ENCODE results near the gene EIF4E3.

EIF4E3 gene

DNA sequence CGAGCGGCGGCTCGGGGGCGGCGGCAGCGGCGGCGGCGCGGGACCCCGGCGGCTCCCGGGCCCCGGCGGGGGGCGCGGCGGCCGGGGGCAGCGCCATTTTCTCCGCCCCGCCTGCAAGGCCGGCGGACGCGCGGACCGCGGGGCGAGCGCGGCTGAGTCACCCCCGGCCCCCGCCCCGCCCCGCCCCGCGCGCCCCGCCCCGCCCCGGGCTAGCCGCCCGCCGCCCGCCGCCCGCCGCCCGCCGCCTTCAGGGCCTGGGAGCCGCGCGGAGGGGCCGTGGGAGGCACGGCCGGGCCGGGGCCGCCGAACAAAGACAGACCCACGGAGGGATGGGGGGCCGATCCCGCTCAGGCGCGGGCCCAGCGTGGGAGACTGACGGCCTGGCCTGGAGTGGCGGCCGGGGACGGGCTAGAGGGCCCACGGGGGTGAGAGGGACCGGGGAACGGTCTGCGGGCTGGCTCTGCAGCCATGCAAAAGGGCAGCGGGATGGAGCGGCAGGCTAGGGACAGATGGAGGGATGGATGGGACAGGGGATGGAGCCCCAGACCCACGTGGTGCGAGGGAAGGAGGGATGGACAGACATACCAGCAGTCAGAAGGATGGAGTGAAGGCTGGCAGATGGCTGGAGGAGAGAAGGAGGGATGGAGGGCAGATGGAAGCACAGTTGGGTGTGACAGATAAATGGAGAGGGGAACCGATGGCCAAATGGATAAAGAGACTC is at the start of gene EIF4E3:
TSS of gene EIF4E3 (minus strand) at position 132 of the 721 bp plus-strand sequence. CDS start at position 97, 35 bp downstream.
- DNase-seq (ENCODE audit: low read depth in 2 of 2), result no peak

DNA sequence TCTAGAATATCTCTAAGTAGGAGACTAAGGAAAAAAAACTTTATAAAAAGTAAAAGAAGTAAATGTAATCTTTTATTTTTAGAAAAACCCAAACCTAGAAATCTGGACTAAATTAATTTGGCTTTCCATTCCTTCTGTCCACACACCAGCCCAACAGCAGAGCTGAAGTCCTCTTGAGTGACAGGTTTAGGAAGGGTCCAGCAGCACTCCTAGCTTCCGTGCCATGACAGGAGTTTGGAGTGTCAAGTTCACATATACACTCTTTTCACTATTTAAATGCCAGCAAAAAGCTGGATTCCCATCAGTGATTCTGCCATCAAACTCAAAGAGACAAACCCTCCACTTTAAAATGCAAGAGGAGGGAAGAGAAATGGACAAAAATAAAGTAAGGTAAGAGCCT is 46.7 kb upstream of the EIF4E3 start:
- no peak for DNase-seq (ENCODE audit: low read depth in 2 of 2)

- DNase-seq (ENCODE audit: low read depth in 2 of 2), result no peak
These were observed 45.9 kb upstream of the EIF4E3 start for GRCh38 chr3:71771126-71771525.

DNA sequence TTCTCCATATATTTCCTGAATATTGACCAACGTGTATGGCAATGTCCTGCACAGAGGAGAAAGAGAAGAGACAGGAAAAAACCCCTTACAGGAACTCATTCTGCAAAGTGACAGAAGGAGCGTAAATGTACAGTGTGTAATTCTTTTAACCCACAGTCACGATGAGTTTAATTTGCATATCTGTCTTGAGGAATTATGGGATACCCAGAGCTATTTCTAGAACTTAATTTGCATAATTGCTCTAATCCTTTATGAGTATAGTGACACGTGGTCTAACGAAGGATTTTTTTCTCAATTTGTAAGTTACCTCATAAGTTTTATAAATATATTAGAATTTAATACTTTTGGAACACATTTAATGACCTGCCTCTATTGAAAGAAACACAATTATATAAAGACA is 38.2 kb upstream of the EIF4E3 start:
- no peak for DNase-seq (ENCODE audit: low read depth in 2 of 2)

GRCh38 chr3:71760140-71760539 is 34.9 kb upstream of the EIF4E3 start:
- DNase-seq (ENCODE audit: low read depth in 2 of 2), result no peak

- no peak for DNase-seq (ENCODE audit: low read depth in 2 of 2)
These were observed 34.2 kb upstream of the EIF4E3 start for GRCh38 chr3:71759401-71759800.

- DNase-seq (ENCODE audit: low read depth in 2 of 2), result no peak
These were observed 32.9 kb upstream of the EIF4E3 start for GRCh38 chr3:71758091-71758490.

- DNase-seq (ENCODE audit: low read depth in 2 of 2), result no peak
These were observed 29.5 kb upstream of the EIF4E3 start for GRCh38 chr3:71754610-71755253.

- no peak for DNase-seq (ENCODE audit: low read depth in 2 of 2)
These were observed 28.8 kb upstream of the EIF4E3 start, which contains the start of gene GPR27 for GRCh38 chr3:71753701-71754609. Gene GPR27 (plus strand): TSS chr3:71753855. CDS start chr3:71754050, 195 bp downstream.

DNA sequence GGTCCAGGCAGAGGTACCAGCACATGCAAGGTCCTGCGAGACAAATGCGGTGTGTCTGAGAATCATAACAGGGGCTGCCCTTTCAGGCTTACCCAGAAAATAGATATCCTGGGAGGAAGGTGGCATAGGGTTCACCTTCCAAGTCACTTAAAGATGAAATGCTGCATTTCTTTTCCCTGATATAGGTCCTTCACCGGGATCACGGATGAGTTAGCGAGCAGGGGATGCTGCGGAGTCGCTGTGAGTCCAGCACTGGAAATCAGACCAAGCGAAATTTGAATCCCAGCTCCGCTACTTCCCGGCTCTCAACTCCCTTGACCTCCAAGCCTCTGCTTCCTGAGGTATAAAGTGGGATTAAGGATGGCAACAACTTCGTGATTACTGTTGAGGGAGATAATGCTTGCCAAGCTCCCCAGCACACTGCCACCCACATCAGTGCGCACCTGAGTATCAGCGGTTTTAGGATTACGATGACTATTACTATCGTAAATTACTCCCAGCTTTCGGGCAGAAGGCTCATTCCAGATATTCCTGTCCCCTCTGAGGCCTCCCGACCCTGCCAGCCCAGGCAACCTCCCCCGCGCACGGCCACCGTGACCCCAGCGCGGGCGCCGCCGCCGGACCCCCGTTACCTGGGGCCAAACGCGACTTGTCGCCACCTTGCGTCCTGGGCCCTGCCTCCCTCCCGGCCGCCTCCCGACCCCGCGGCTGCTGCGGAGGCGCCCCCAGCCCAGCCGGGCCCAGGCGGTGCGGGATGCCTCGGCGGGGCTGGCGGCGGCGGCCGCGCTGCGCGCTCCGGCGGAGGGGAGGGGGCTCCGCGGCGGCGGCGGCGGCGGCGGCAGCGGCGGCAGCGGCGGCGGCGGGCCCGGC is 27.9 kb upstream of the EIF4E3 start:
- DNase-seq (ENCODE audit: low read depth in 2 of 2), result no peak

GRCh38 chr3:71751602-71752001 is 26.4 kb upstream of the EIF4E3 start:
- DNase-seq (ENCODE audit: low read depth in 2 of 2), result no peak

- DNase-seq (ENCODE audit: low read depth in 2 of 2), result no peak
These were observed 19.5 kb upstream of the EIF4E3 start for GRCh38 chr3:71744738-71745137.

- no peak for DNase-seq (ENCODE audit: low read depth in 2 of 2)
These were observed 17.4 kb upstream of the EIF4E3 start for GRCh38 chr3:71742621-71743020.

DNA sequence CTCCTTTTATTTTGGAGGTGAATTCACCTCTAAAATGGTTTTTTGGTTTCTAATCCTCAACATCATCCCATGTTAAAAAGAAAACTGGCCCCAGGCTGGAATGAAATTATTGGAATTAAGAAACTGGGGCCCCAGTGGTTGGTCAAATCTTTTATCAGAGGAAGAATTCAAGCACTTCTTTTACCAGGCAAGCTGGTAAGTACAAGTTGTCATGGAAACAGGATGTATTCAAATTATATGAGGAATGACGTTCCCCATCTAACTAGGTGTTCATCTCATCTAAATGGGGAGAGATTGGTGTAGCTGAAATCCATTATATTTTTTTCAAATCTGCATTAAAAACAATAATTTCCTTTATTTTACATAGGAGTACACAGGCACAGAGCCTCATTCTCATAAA is 9.7 kb upstream of the EIF4E3 start:
- no peak for DNase-seq (ENCODE audit: low read depth in 2 of 2)

- no peak for DNase-seq (ENCODE audit: low read depth in 2 of 2)
These were observed 8.1 kb upstream of the EIF4E3 start for GRCh38 chr3:71733319-71733718.

DNA sequence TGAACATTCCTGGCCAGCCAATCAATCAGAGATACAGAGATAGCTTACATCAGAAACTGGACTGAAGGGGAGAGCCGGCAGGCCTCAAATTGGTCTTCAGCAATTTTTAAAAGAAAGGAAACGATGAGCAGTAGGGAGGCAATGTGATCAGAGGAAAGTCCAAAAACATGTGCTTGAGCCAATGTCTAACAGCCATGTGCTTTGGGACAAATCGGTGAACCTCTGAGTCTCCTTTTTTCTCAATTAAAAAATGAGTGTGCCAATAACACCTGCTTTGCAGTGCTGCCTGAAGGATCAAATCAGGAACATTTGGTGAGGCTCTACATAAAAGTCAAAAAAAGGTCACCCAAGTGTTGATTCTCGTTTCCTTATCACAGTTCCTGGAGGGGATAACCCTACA is 7.4 kb upstream of the EIF4E3 start:
- DNase-seq (ENCODE audit: low read depth in 2 of 2), result no peak

- no peak for DNase-seq (ENCODE audit: low read depth in 2 of 2)
These were observed 3.6 kb upstream of the EIF4E3 start for GRCh38 chr3:71728632-71729342.

DNA sequence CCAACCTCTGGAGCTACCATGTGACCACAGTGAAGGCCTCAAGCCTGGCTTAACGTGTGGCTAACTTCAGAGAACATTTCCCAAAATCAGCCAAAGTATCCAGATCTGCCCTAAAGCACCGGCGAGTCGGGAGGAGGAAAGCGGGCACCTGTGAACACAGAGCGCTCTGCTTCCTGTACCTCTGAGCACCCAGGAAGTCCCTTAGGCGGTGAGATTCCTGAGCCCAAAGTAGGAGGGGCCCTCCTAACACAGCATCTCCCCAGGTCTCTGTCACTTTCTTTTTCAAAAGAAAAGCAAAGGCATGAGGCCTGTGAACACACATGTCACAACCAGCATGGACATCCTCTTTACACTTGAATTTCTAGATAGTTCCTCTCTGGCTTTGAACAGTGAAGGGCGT is 944 bp upstream of the EIF4E3 start:
- DNase-seq (ENCODE audit: low read depth in 2 of 2), result peak in 1 of 2 donors; percentile 33

DNA sequence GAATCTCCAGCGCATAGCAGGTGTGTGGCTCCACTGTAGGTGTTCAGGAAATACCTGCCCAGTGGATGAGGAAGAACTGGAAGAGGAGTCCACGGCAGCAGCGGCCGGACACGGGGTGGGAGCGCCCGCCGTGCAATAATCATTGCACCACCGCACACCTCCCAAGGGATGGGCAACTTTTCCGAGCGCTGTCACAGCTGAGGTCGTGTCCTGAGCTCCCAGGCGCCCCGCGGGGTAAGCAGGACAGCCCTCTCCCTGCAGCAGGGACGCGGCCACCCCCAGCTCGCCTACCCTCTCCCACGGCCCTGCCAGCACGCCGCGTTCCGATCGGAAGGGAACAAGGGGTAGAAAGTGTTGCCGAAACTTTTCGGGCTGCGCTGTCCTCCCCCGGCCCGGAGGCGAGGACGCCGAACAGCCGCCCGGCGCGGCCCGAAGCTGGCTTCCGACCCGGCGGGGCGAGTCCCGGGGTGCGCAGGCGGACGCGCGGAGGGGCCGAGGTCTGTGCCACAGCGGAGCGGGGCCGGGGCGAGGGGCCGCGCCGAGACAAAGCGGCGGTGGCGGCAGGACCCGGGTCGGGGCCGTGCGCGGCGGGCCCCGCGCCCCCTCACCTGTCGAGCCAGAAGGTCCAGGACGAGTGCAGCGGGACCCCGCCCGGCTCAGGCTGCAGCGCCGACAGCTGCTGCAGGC is 475 bp downstream of the EIF4E3 start:
- DNase-seq (ENCODE audit: low read depth in 2 of 2), result no peak

DNA sequence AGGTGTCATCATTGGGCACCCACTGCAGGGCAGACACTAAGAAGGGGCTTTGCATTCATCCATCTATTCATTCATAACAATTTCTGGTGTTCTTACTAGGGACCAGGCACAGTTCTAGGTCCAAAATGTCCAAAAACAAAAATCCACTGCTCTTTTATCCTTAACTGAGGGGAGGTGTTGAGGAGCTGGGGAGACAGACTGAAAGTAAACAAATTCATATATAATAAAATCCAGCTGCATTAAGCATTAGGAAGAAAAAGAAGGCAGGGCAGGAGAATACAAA is 1.1 kb downstream of the EIF4E3 start:
- no peak for DNase-seq (ENCODE audit: low read depth in 2 of 2)

All from activated CD8-positive, alpha-beta memory T cell treated with anti-CD3 and anti-CD28 coated beads for 4 hours (primary cell).